Fibroblast of lung (primary cell): ENCODE measurements around the gene ZBTB16.

Experiments used
- EZH2 ChIP-seq: IDR thresholded peaks from 2 replicates; pipeline ENCODE4 v1.5.1; 2012; ENCODE audit warnings: low read length, control low read depth, mild to moderate bottlenecking; ENCODE audit errors: missing control alignments
- TF ChIP-seq, protein P1 (sequence below), 2 donors: IDR thresholded peaks in 1 of 2; conservative IDR thresholded peaks in 1 of 2; 1 replicate in 1 of 2; 2 replicates in 1 of 2; pipeline ENCODE4 v1.5.1; 2011 to 2012; ENCODE audit warnings: low read length in 2 of 2, control low read depth in 1 of 2, inconsistent platforms in 1 of 2, low read depth in 1 of 2, mild to moderate bottlenecking in 1 of 2

DNA sequence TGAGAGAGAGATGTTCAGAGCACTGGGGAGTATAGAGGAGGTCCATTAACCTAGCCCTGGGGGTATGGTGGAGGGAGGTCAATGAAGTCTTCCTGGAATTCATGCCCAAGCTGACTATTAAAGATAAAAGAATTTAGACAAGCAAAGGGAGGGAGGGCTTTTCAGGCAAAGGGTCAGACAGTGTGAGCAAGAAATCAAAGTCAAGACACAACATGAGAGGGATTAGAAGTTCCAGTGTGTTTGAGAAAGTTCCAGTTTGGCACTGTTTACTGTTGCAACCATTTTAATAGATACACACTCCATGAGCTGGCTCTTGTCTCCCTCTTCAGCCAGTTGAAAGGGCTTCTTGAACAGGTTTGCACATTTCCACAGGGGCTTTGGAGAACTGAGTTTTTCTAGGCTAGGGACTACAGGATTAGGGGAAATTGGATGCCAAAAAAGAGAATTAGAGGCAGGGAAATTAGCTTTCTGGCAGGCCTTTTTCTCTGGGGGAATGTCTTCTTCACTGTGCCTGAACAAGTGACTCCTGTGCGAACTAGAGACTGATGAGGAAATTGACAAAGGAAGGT is 222.0 kb downstream of the ZBTB16 start:
- no peak for TF ChIP-seq EZH2
- TF ChIP-seq, protein P1, sequence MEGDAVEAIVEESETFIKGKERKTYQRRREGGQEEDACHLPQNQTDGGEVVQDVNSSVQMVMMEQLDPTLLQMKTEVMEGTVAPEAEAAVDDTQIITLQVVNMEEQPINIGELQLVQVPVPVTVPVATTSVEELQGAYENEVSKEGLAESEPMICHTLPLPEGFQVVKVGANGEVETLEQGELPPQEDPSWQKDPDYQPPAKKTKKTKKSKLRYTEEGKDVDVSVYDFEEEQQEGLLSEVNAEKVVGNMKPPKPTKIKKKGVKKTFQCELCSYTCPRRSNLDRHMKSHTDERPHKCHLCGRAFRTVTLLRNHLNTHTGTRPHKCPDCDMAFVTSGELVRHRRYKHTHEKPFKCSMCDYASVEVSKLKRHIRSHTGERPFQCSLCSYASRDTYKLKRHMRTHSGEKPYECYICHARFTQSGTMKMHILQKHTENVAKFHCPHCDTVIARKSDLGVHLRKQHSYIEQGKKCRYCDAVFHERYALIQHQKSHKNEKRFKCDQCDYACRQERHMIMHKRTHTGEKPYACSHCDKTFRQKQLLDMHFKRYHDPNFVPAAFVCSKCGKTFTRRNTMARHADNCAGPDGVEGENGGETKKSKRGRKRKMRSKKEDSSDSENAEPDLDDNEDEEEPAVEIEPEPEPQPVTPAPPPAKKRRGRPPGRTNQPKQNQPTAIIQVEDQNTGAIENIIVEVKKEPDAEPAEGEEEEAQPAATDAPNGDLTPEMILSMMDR (conservative IDR thresholded peaks at IDR 0.05 in 1 of 2, IDR thresholded peaks at IDR 0.05 in 1 of 2; ENCODE audit: low read depth in 1 of 2, low read length in 2 of 2), result peak; percentile 3 to 4
